ENCODE measurements around the gene ACOX3. TPM values are rescaled to one million over a fixed set of nuclear protein-coding genes. Genes with fewer than 3 reads are reported as not detected.

The ACOX3 gene
- total and polyA plus RNA-seq, 10 of the 15 experiments (the other 5 are each of a cell fraction or from before 2014, with no cell fraction given): 2.0 to 24.5 (median 14.0) TPM

DNA sequence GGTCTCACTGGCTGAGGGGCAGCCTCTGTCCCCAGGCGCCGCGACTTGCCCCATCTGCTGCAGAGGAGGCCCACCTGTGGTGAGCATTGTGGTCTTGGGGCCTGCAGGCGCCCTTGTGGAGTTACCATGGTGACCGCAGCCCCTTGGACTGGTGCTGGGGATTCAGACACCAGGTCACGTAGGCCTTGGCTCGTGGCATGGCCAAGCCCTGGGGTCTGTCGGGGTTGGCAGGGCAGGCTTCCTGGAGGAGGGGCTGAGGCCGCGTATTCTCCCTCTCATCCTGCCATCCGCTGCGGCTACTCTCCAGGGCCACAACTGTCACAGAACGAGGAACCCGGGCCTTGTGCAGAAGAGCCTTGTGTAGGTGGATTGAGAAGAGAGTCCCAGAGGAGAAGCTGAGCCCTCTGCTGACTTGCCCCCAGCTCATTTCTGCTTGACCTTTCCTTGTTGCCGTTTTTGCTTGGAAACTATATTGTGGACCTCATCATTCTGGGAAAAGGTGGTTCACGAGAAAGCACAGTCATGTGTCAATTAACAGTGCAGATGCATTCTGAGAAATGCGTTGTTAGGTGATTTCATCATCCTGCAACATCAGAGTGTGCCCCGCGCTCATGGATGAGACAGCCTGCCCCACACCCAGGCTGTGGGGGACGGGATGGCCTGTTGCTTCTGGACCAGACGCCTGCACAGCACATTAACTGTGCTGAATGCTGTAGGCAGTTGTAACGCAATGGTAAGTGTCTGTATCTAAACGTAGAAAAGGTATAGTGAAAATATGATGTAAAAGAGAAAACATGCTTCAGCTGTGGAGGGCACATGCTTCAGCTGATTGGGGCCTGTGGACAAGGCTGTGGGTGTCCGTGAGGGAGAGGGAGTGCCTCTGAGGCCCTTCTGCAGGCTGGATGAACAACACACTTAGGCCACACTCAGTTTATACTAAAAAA, 38.5 kb upstream of the ACOX3 start:
- BruUV-seq (replicated peaks): no TSS peak
- POLR2A ChIA-PET: no interaction called here
- H4K20me1 ChIP-seq (ENCODE audit: control insufficient read depth, insufficient read depth): no peaks in the 10 kb centered on the region
- SMC1A ChIA-PET (ENCODE audit: uncharacterized antibody, unreplicated experiment): no interaction called here
- in situ Hi-C loops (cut with MboI): no loop called here
- H3K4me1 ChIP-seq (ENCODE audit: control insufficient read depth, insufficient read depth, low read length): no peaks in the 10 kb centered on the region
- CTCF ChIA-PET: interaction anchor here (1.2 kb wide), 1 partner anchor 11 kb away, joined by 3 read pairs; no protein-coding TSS in a partner anchor
- H3K27ac ChIP-seq (ENCODE audit: control insufficient read depth, insufficient read depth): no peak overlapping the region
- H3K4me2 ChIP-seq (ENCODE audit: control insufficient read depth, insufficient read depth): no peak overlapping the region
- H3K4me3 ChIP-seq: no peak overlapping the region
- no peaks in the 10 kb centered on the region for H3K9me3 ChIP-seq (replicated peaks; ENCODE audit: control insufficient read depth, insufficient read depth, low read length)
- DNase-seq (ENCODE audit: low read depth, low spot score) (no peak), FAIRE-seq (no peak), ATAC-seq (no peak)
- TF ChIP-seq MXI1 (IDR thresholded peaks at IDR 0.05; ENCODE audit: low read depth, low read length): no peak
- TF ChIP-seq RAD51 (IDR thresholded peaks at IDR 0.05): no peak
- no peak for TF ChIP-seq SPI1 (IDR thresholded peaks at IDR 0.05; ENCODE audit: borderline replicate concordance, insufficient read depth, low read depth, low read length)
- no peak for TF ChIP-seq POLR2AphosphoS2 (IDR thresholded peaks at IDR 0.05; ENCODE audit: low read depth, low read length)
- TF ChIP-seq, protein P1, sequence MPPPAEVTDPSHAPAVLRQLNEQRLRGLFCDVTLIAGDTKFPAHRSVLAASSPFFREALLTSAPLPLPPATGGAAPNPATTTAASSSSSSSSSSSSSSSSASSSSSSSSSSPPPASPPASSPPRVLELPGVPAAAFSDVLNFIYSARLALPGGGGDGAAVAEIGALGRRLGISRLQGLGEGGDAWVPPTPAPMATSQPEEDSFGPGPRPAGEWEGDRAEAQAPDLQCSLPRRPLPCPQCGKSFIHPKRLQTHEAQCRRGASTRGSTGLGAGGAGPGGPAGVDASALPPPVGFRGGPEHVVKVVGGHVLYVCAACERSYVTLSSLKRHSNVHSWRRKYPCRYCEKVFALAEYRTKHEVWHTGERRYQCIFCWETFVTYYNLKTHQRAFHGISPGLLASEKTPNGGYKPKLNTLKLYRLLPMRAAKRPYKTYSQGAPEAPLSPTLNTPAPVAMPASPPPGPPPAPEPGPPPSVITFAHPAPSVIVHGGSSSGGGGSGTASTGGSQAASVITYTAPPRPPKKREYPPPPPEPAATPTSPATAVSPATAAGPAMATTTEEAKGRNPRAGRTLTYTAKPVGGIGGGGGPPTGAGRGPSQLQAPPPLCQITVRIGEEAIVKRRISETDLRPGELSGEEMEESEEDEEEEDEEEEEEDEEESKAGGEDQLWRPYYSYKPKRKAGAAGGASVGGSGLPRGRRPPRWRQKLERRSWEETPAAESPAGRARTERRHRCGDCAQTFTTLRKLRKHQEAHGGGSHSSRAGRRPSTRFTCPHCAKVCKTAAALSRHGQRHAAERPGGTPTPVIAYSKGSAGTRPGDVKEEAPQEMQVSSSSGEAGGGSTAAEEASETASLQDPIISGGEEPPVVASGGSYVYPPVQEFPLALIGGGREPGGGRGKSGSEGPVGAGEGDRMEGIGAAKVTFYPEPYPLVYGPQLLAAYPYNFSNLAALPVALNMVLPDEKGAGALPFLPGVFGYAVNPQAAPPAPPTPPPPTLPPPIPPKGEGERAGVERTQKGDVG (CRISPR knock-in tag; IDR thresholded peaks at IDR 0.05): no peak
- TF ChIP-seq, protein P2, sequence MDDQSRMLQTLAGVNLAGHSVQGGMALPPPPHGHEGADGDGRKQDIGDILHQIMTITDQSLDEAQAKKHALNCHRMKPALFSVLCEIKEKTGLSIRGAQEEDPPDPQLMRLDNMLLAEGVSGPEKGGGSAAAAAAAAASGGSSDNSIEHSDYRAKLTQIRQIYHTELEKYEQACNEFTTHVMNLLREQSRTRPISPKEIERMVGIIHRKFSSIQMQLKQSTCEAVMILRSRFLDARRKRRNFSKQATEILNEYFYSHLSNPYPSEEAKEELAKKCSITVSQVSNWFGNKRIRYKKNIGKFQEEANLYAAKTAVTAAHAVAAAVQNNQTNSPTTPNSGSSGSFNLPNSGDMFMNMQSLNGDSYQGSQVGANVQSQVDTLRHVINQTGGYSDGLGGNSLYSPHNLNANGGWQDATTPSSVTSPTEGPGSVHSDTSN (IDR thresholded peaks at IDR 0.05; ENCODE audit: insufficient replicate concordance, low read depth, low read length): no peak
- 92% methylated on average over 24 of the region's 24 CpGs for WGBS (ENCODE audit: insufficient coverage, insufficient replicate concordance, low lambda C conversion rate, missing lambda C conversion rate)
- intact Hi-C loops (cut with micrococcal nuclease; ENCODE audit: unreplicated experiment): no loop called here
- RAD21 ChIA-PET (ENCODE audit: unreplicated experiment): no interaction called here
- no peak overlapping the region for H3K9ac ChIP-seq (ENCODE audit: control insufficient read depth, insufficient read depth, low read length)
- no peaks in the 10 kb centered on the region for H3K79me2 ChIP-seq (ENCODE audit: control insufficient read depth, insufficient read depth, low read length)
- no peaks in the 10 kb centered on the region for H3K36me3 ChIP-seq (ENCODE audit: control insufficient read depth in 2 of 2, insufficient read depth in 2 of 2, low read length in 1 of 2)
- H3K27me3 ChIP-seq (replicated peaks in 1 of 2; ENCODE audit: control insufficient read depth in 2 of 2, insufficient read depth in 2 of 2, low read length in 1 of 2): no peaks in the 10 kb centered on the region
- no peak overlapping the region for H2AFZ ChIP-seq (ENCODE audit: control insufficient read depth, low read depth, low read length)
